ENCODE results near the gene ANKFN1.

The ANKFN1 gene

GRCh38 chr17:56167491-56167890 is 14.2 kb downstream of the ANKFN1 start:
- in situ Hi-C loops (cut with MboI; ENCODE audit: low sequenced_read_pairs, unreplicated experiment): no loop called here
- TF ChIP-seq CTCF (IDR thresholded peaks at IDR 0.05; ENCODE audit: borderline replicate concordance, control extremely low read depth, extremely low read depth, insufficient read depth, missing control alignments): no peak
- no peak for DNase-seq (ENCODE audit: low spot score)

GRCh38 chr17:56169621-56170020 is 16.3 kb downstream of the ANKFN1 start:
- in situ Hi-C loops (cut with MboI; ENCODE audit: low sequenced_read_pairs, unreplicated experiment): no loop called here
- DNase-seq (ENCODE audit: low spot score): no peak
- TF ChIP-seq CTCF (IDR thresholded peaks at IDR 0.05; ENCODE audit: borderline replicate concordance, control extremely low read depth, extremely low read depth, insufficient read depth, missing control alignments): no peak

- DNase-seq (ENCODE audit: low spot score): no peak
- no peak for TF ChIP-seq CTCF (IDR thresholded peaks at IDR 0.05; ENCODE audit: borderline replicate concordance, control extremely low read depth, extremely low read depth, insufficient read depth, missing control alignments)
- in situ Hi-C loops (cut with MboI; ENCODE audit: low sequenced_read_pairs, unreplicated experiment): no loop called here
Observed at GRCh38 chr17:56171186-56171959, 18.1 kb downstream of the ANKFN1 start.

- no peak for TF ChIP-seq CTCF (IDR thresholded peaks at IDR 0.05; ENCODE audit: borderline replicate concordance, control extremely low read depth, extremely low read depth, insufficient read depth, missing control alignments)
- no peak for DNase-seq (ENCODE audit: low spot score)
- in situ Hi-C loops (cut with MboI; ENCODE audit: low sequenced_read_pairs, unreplicated experiment): no loop called here
Observed at GRCh38 chr17:56172517-56172982, 19.3 kb downstream of the ANKFN1 start.

- DNase-seq (ENCODE audit: low spot score): no peak
- in situ Hi-C loops (cut with MboI; ENCODE audit: low sequenced_read_pairs, unreplicated experiment): no loop called here
- no peak for TF ChIP-seq CTCF (IDR thresholded peaks at IDR 0.05; ENCODE audit: borderline replicate concordance, control extremely low read depth, extremely low read depth, insufficient read depth, missing control alignments)
Observed at GRCh38 chr17:56173026-56173425, 19.8 kb downstream of the ANKFN1 start.

- in situ Hi-C loops (cut with MboI; ENCODE audit: low sequenced_read_pairs, unreplicated experiment): no loop called here
- no peak for TF ChIP-seq CTCF (IDR thresholded peaks at IDR 0.05; ENCODE audit: borderline replicate concordance, control extremely low read depth, extremely low read depth, insufficient read depth, missing control alignments)
- DNase-seq (ENCODE audit: low spot score): no peak
Observed at GRCh38 chr17:56173958-56174835, 20.9 kb downstream of the ANKFN1 start.

Data from GM13976 (cell line).